Lower leg skin (tissue), 4 donors: ENCODE data around the gene LDB2. TPM values are rescaled to one million over a fixed set of nuclear protein-coding genes. Genes with fewer than 3 reads are reported as not detected.

ENCODE experiments used
- DNase-seq, 2 donors: peaks; one replicate each; pipeline ENCODE4 v3.0.0-alpha.2; 2019; ENCODE audit warnings: low spot score in 2 of 2
- H3K4me3 ChIP-seq: fragments of 200-600 bp; sonication (generic); 2 replicates; pipeline ENCODE4 v1.5.1; 2017; ENCODE audit warnings: mild to moderate bottlenecking, low read depth; ENCODE audit not compliant: poor library complexity, severe bottlenecking
- CTCF ChIP-seq, 3 donors: fragments of 450-650 bp; IDR thresholded peaks; one replicate each; pipeline ENCODE4 v1.5.1; 2016; ENCODE audit warnings: antibody characterized with exemption in 3 of 3, mild to moderate bottlenecking in 3 of 3, moderate library complexity in 2 of 3
- POLR2A ChIP-seq, 2 donors: fragments of 450-650 bp; IDR thresholded peaks; one replicate each; pipeline ENCODE4 v1.6.1; 2016 to 2017; ENCODE audit warnings: antibody characterized with exemption in 2 of 2, mild to moderate bottlenecking in 1 of 2, moderate library complexity in 1 of 2
- WGBS, 2 donors: methylation state at CpG; one replicate each; pipeline ENCODE4 v1.1.5; 2018; 5-methylcytosine and 5-hydroxymethylcytosine counted together
- intact Hi-C: fragments of 100-400 bp; cut with DNase I; formaldehyde crosslinking; loops from one replicate; pipeline ENCODE4 v1.15.0; 2023; ENCODE audit warnings: low total_unique reads
- total RNA-seq, 4 donors: library from RNA; depleted of rRNA; stranded (reverse); fragments of >200 nt; gene quantifications; one replicate each; pipeline ENCODE4 v1.1.0, GENCODE V29; 2016

The LDB2 gene
- total RNA-seq, 4 donors from 2014 or later: 5.4 to 14.0 (median 7.8) TPM

GRCh38 chr4:16852228-16852627 lies 46.2 kb downstream of the LDB2 start:
- H3K4me3 ChIP-seq: no peak overlapping the region
- intact Hi-C loops: no loop called here
- DNase-seq: no peak
- 72 to 81% methylated on average over 2 of the region's 2 CpGs for WGBS, 2 donors
- TF ChIP-seq CTCF (IDR thresholded peaks at IDR 0.05): no peak
- TF ChIP-seq POLR2A (IDR thresholded peaks at IDR 0.05): no peak

DNA sequence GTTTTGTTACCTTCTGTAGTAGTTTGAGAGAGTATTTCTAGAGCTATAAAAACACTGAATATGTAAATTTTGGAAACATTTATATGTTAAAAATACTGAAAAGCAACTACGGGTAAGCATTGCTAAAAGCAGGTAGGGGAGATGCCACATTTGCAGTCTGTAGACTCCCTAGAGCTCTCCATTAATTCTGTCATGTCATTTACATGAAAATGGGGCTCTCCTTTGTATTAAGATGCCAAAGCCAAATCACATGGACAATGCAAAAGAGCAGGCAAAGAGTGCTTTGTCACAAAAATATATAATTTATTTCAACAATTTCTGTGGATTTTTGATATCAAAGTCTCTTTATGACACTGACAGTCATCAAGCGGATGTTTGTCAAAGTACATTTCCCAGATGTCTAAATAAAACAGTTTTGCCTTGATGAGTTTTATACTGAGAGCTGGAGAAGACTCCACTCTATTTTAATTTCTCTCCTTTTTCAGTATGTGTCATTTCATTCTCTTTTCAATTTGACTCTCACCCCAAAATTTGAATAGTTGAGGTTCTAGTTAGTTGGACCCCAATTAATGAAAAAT lies 51.8 kb downstream of the LDB2 start:
- no peak for DNase-seq
- no peak for TF ChIP-seq POLR2A (IDR thresholded peaks at IDR 0.05)
- no peak for TF ChIP-seq CTCF (IDR thresholded peaks at IDR 0.05)
- no peak overlapping the region for H3K4me3 ChIP-seq
- intact Hi-C loops: no loop called here
- 79 to 95% methylated on average over 2 of the region's 2 CpGs for WGBS, 2 donors

- TF ChIP-seq CTCF (IDR thresholded peaks at IDR 0.05) (no peak), POLR2A (IDR thresholded peaks at IDR 0.05) (no peak)
- no peak overlapping the region for H3K4me3 ChIP-seq
- 68 to 72% methylated on average over 6 of the region's 6 CpGs for WGBS, 2 donors
- intact Hi-C loops: no loop called here
- DNase-seq: no peak
Measured at GRCh38 chr4:16844816-16845586, 53.4 kb downstream of the LDB2 start.

DNA sequence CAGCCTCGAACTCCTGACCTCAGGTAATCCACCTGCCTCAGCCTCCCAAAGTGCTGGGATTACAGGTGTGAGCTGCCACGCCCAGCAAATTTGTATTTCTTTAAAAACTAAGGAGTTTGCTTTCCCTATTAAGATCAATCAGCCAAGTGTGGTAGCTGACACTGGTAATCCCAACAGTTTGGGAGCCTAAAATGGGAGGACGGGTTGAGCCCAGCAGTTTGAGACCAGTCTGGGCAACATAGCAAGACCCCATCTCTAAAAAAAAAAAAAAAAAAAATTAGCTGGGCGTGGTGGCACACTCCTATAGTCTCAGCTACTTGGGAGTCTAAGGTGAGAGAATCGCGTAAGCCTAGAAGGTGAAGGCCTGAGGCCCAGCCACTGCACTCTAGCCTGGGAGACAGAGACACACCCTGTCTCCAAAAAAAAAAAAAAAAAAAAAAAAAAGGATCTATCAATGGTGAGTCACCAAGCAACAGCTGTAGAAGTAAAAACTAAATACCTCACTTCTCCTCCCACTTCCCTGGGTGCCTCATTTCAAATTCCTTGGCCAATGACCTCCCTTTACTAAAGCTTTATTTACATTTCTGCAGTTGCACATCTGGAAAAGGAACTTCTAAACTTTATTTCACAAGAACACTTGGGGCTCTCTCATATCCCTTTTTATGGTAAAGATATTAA lies 54.5 kb downstream of the LDB2 start:
- 79 to 86% methylated on average over 6 of the region's 6 CpGs for WGBS, 2 donors
- intact Hi-C loops: no loop called here
- H3K4me3 ChIP-seq: no peak overlapping the region
- DNase-seq: no peak
- TF ChIP-seq POLR2A (IDR thresholded peaks at IDR 0.05) (no peak), CTCF (IDR thresholded peaks at IDR 0.05) (no peak)

- no peak overlapping the region for H3K4me3 ChIP-seq
- intact Hi-C loops: no loop called here
- no peak for DNase-seq
- 76 to 77% methylated on average over 4 of the region's 4 CpGs for WGBS, 2 donors
- TF ChIP-seq CTCF (IDR thresholded peaks at IDR 0.05) (no peak), POLR2A (IDR thresholded peaks at IDR 0.05) (no peak)
Measured at GRCh38 chr4:16838226-16838875, 60.1 kb downstream of the LDB2 start.
